HL-60 (cell line): ENCODE measurements around the gene FPR1.

Experiments used
- POLR2AphosphoS5 ChIP-seq: IDR thresholded peaks from 2 replicates; pipeline ENCODE4 v1.6.1; 2012; ENCODE audit warnings: low read depth
- TF ChIP-seq, protein P1 (sequence below): IDR thresholded peaks from one replicate; pipeline ENCODE4 v1.5.1; 2011; ENCODE audit warnings: low read length, control low read depth, inconsistent platforms; ENCODE audit not compliant: insufficient read depth
- TF ChIP-seq, protein P2 (sequence below): IDR thresholded peaks from 2 replicates; pipeline ENCODE4 v1.6.1; 2012; ENCODE audit warnings: low read depth; ENCODE audit not compliant: insufficient replicate concordance

DNA sequence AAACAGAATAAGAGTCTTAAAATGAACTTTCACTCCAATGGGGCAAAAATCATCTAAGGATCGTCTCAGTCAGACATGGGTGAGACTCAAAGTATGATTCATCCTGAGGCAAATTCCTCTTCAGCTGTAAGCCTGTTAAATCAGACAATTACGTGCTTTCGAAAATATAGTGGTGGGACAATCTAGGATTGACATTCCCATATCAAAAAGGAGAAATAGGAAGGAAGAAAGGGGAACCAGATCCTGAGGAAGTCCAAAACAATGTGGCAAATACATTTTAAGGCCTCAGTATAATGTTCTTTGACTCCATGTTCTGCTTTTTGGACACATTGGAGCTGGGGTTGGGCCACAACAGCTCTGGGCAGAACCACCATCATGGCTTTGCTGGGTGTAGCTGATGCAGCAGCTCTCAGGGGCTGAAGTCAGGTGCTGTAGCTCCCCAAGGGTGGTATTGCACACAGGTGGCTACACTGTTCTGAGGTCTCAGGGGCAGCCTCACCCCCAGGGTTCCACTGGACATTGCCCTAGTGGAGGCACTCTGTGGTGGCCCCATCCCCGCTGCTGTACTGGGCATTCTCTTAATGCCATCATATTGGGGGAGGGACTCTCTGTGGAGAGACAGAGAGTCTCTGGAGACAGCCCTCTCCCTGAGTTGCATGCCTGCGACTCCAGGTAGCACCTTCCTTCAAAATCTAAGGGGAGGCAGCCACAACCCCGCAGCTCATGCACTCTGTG, 37.5 kb upstream of the FPR1 start:
- TF ChIP-seq, protein P1, sequence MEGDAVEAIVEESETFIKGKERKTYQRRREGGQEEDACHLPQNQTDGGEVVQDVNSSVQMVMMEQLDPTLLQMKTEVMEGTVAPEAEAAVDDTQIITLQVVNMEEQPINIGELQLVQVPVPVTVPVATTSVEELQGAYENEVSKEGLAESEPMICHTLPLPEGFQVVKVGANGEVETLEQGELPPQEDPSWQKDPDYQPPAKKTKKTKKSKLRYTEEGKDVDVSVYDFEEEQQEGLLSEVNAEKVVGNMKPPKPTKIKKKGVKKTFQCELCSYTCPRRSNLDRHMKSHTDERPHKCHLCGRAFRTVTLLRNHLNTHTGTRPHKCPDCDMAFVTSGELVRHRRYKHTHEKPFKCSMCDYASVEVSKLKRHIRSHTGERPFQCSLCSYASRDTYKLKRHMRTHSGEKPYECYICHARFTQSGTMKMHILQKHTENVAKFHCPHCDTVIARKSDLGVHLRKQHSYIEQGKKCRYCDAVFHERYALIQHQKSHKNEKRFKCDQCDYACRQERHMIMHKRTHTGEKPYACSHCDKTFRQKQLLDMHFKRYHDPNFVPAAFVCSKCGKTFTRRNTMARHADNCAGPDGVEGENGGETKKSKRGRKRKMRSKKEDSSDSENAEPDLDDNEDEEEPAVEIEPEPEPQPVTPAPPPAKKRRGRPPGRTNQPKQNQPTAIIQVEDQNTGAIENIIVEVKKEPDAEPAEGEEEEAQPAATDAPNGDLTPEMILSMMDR = no peak
- TF ChIP-seq POLR2AphosphoS5 = no peak
- TF ChIP-seq, protein P2, sequence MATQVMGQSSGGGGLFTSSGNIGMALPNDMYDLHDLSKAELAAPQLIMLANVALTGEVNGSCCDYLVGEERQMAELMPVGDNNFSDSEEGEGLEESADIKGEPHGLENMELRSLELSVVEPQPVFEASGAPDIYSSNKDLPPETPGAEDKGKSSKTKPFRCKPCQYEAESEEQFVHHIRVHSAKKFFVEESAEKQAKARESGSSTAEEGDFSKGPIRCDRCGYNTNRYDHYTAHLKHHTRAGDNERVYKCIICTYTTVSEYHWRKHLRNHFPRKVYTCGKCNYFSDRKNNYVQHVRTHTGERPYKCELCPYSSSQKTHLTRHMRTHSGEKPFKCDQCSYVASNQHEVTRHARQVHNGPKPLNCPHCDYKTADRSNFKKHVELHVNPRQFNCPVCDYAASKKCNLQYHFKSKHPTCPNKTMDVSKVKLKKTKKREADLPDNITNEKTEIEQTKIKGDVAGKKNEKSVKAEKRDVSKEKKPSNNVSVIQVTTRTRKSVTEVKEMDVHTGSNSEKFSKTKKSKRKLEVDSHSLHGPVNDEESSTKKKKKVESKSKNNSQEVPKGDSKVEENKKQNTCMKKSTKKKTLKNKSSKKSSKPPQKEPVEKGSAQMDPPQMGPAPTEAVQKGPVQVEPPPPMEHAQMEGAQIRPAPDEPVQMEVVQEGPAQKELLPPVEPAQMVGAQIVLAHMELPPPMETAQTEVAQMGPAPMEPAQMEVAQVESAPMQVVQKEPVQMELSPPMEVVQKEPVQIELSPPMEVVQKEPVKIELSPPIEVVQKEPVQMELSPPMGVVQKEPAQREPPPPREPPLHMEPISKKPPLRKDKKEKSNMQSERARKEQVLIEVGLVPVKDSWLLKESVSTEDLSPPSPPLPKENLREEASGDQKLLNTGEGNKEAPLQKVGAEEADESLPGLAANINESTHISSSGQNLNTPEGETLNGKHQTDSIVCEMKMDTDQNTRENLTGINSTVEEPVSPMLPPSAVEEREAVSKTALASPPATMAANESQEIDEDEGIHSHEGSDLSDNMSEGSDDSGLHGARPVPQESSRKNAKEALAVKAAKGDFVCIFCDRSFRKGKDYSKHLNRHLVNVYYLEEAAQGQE = no peak
